Neural cell (in vitro differentiated cells): ENCODE measurements around the gene OVAAL. TPM values are rescaled to one million over a fixed set of nuclear protein-coding genes. Genes with fewer than 3 reads are reported as not detected.

Source experiments
- H2AFZ ChIP-seq: fragments of 200-600, 300-800 bp; sonication (generic), shearing (Covaris generic); 2 replicates; pipeline ENCODE4 v1.6.0; 2014; ENCODE audit warnings: low read depth, mild to moderate bottlenecking, antibody characterized with exemption, low read length, moderate library complexity
- H3F3A ChIP-seq: fragments of 200-600 bp; shearing (Covaris generic); 2 replicates; pipeline ENCODE4 v1.6.1; 2016; ENCODE audit warnings: mild to moderate bottlenecking, moderate library complexity, mixed read lengths, antibody characterized with exemption, low read length; ENCODE audit not compliant: insufficient read depth, poor library complexity, severe bottlenecking
- H3K27ac ChIP-seq: fragments of 200-600, 300-800 bp; sonication (generic), shearing (Covaris generic); 2 replicates; pipeline ENCODE4 v1.5.1; 2014; ENCODE audit warnings: mild to moderate bottlenecking, low read length, moderate library complexity
- H3K27me3 ChIP-seq: fragments of 300-800, 200-600 bp; sonication (generic), shearing (Covaris generic); 2 replicates; pipeline ENCODE4 v1.6.0; 2014; ENCODE audit warnings: mild to moderate bottlenecking, low read depth, low read length, moderate library complexity; ENCODE audit not compliant: insufficient read depth
- H3K36me3 ChIP-seq: fragments of 300-800, 200-600 bp; sonication (generic), shearing (Covaris generic); 2 replicates; pipeline ENCODE4 v1.5.1; 2014; ENCODE audit warnings: mild to moderate bottlenecking, antibody characterized with exemption, low read length, moderate library complexity; ENCODE audit not compliant: insufficient read depth
- H3K4me2 ChIP-seq: fragments of 300-800, 200-600 bp; sonication (generic), shearing (Covaris generic); 2 replicates; pipeline ENCODE4 v1.6.0; 2014; ENCODE audit warnings: mild to moderate bottlenecking, low read length
- H3K4me3 ChIP-seq: fragments of 300-800, 200-600 bp; sonication (generic), shearing (Covaris generic); 2 replicates; pipeline ENCODE4 v1.5.1; 2014; ENCODE audit warnings: mild to moderate bottlenecking, low read length, moderate library complexity
- H3K79me2 ChIP-seq: fragments of 200-600 bp; shearing (Covaris generic); replicated peaks from 2 replicates; pipeline ENCODE4 v1.6.0; 2014; ENCODE audit warnings: mild to moderate bottlenecking, low read length, moderate library complexity; ENCODE audit not compliant: insufficient read depth
- H3K9ac ChIP-seq: fragments of 300-800, 200-600 bp; sonication (generic), shearing (Covaris generic); 2 replicates; pipeline ENCODE4 v1.6.1; 2016; ENCODE audit warnings: mild to moderate bottlenecking, low read length, mixed read lengths
- H3K9me2 ChIP-seq: fragments of 200-600 bp; shearing (Covaris generic); 2 replicates; pipeline ENCODE4 v1.6.1; 2016; ENCODE audit warnings: mild to moderate bottlenecking, low read length, mixed read lengths; ENCODE audit not compliant: insufficient read depth
- H3K9me3 ChIP-seq: fragments of 200-600, 300-800 bp; sonication (generic), shearing (Covaris generic); 2 replicates; pipeline ENCODE4 v1.6.1; 2016; ENCODE audit warnings: mild to moderate bottlenecking, mixed run types, low read length, moderate library complexity, mixed read lengths
- H4K20me1 ChIP-seq: fragments of 200-600 bp; shearing (Covaris generic); 2 replicates; pipeline ENCODE4 v1.6.1; 2016; ENCODE audit warnings: mild to moderate bottlenecking, mixed run types; ENCODE audit not compliant: insufficient read depth
- EP300 ChIP-seq: fragments of 450-650 bp; conservative IDR thresholded peaks from 2 replicates; pipeline ENCODE4 v1.6.1; 2014; ENCODE audit warnings: antibody characterized with exemption, mild to moderate bottlenecking, moderate library complexity; ENCODE audit not compliant: poor library complexity, severe bottlenecking
- EZH2 ChIP-seq: fragments of 200-600, 300-800 bp; shearing (Covaris generic), sonication (generic); IDR thresholded peaks from 2 replicates; pipeline ENCODE4 v1.6.1; 2014; ENCODE audit warnings: antibody characterized with exemption, low read length, borderline replicate concordance, mild to moderate bottlenecking; ENCODE audit not compliant: insufficient read depth, poor library complexity, severe bottlenecking
- MXI1 ChIP-seq: fragments of 450-650 bp; conservative IDR thresholded peaks from 2 replicates; pipeline ENCODE4 v1.6.1; 2014; ENCODE audit warnings: antibody characterized with exemption, mild to moderate bottlenecking; ENCODE audit not compliant: poor library complexity, severe bottlenecking
- POLR2AphosphoS5 ChIP-seq: IDR thresholded peaks from 2 replicates; pipeline ENCODE4 v1.6.1; 2012
- RAD21 ChIP-seq: fragments of 450-650 bp; conservative IDR thresholded peaks from 2 replicates; pipeline ENCODE4 v1.6.1; 2014; ENCODE audit warnings: antibody characterized with exemption, mild to moderate bottlenecking, moderate library complexity
- SMC3 ChIP-seq: fragments of 450-650 bp; conservative IDR thresholded peaks from 2 replicates; pipeline ENCODE4 v1.6.1; 2014; ENCODE audit warnings: antibody characterized with exemption, mild to moderate bottlenecking, moderate library complexity; ENCODE audit not compliant: poor library complexity
- TAF1 ChIP-seq: IDR thresholded peaks from 2 replicates; pipeline ENCODE4 v1.6.1; 2012; ENCODE audit warnings: low read depth
- polyA plus RNA-seq: library from polyadenylated mRNA; depleted of rRNA; stranded (reverse); fragments of >200 nt; gene quantifications from 2 replicates; pipeline ENCODE4 v1.2.3, GENCODE V29; 2014
- TF ChIP-seq, protein P1 (sequence below): IDR thresholded peaks from 2 replicates; pipeline ENCODE4 v1.6.1; 2012; ENCODE audit warnings: borderline replicate concordance
- TF ChIP-seq, protein P2 (sequence below): fragments of 450-650 bp; IDR thresholded peaks from 2 replicates; pipeline ENCODE4 v1.5.1; 2014; ENCODE audit warnings: antibody characterized with exemption, mild to moderate bottlenecking, moderate library complexity; ENCODE audit not compliant: poor library complexity, severe bottlenecking

The OVAAL gene
- polyA plus RNA-seq, 1 donor from 2014 or later, result not detected

DNA sequence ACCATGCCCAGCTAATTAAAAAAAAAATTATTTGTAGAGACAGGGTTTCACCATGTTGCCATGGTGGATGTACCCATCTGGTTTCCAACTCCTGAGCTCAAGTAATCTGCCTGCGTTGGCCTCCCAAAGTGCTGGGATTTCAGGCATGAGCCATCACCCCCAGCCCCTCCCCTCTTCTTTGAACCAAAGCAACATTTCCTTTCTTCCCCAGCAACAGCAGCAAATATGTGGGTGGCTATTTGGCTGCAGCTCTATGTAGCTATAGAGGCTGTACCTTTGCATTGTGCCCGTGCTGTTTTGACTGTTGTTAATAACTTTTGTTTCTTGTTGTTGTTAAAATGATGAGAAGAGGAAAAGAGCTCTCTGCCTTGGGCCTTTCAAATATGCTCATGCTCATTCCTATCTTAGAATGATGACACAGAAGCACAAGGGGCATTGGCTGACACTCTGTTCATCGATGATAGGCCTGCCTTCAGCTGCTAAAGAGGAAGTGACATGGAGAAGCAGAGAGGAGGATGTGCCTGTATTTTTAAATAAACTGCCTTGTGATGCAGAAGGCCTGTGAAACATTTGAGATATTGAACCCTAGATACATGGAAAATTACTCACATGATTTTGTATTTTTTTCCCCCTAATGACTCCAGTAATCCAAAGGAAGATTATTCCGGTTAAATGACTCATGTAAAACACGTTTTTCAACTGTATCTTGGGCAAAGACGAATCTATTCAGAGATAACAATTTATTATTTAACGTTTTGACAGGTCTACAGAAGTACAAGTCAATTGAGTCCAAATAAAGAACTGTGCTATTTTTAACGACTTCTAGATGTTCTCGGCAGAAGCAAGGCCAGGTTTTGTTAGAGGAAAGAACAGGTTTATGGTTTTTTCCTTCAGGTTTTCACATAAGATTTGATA, 52.5 kb downstream of the OVAAL start:
- H2AFZ ChIP-seq, result no peak overlapping the region
- peak overlapping the region; percentile 29 for H3K4me3 ChIP-seq
- no peaks in the 10 kb centered on the region for H3F3A ChIP-seq
- H3K79me2 ChIP-seq, result no peaks in the 10 kb centered on the region
- H3K36me3 ChIP-seq, result no peaks in the 10 kb centered on the region
- no peaks in the 10 kb centered on the region for H3K9me3 ChIP-seq
- H3K27ac ChIP-seq, result peak overlapping the region; percentile 79
- H3K27me3 ChIP-seq, result no peaks in the 10 kb centered on the region
- H3K9me2 ChIP-seq, result no peaks in the 10 kb centered on the region
- peak overlapping the region; percentile 37 for H3K4me2 ChIP-seq
- TF ChIP-seq EZH2 (no peak), EP300 (peak; percentile 69), POLR2AphosphoS5 (no peak), TAF1 (no peak), MXI1 (peak; percentile 17), SMC3 (no peak), RAD21 (no peak)
- TF ChIP-seq, protein P1, sequence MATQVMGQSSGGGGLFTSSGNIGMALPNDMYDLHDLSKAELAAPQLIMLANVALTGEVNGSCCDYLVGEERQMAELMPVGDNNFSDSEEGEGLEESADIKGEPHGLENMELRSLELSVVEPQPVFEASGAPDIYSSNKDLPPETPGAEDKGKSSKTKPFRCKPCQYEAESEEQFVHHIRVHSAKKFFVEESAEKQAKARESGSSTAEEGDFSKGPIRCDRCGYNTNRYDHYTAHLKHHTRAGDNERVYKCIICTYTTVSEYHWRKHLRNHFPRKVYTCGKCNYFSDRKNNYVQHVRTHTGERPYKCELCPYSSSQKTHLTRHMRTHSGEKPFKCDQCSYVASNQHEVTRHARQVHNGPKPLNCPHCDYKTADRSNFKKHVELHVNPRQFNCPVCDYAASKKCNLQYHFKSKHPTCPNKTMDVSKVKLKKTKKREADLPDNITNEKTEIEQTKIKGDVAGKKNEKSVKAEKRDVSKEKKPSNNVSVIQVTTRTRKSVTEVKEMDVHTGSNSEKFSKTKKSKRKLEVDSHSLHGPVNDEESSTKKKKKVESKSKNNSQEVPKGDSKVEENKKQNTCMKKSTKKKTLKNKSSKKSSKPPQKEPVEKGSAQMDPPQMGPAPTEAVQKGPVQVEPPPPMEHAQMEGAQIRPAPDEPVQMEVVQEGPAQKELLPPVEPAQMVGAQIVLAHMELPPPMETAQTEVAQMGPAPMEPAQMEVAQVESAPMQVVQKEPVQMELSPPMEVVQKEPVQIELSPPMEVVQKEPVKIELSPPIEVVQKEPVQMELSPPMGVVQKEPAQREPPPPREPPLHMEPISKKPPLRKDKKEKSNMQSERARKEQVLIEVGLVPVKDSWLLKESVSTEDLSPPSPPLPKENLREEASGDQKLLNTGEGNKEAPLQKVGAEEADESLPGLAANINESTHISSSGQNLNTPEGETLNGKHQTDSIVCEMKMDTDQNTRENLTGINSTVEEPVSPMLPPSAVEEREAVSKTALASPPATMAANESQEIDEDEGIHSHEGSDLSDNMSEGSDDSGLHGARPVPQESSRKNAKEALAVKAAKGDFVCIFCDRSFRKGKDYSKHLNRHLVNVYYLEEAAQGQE, result no peak
- TF ChIP-seq, protein P2, sequence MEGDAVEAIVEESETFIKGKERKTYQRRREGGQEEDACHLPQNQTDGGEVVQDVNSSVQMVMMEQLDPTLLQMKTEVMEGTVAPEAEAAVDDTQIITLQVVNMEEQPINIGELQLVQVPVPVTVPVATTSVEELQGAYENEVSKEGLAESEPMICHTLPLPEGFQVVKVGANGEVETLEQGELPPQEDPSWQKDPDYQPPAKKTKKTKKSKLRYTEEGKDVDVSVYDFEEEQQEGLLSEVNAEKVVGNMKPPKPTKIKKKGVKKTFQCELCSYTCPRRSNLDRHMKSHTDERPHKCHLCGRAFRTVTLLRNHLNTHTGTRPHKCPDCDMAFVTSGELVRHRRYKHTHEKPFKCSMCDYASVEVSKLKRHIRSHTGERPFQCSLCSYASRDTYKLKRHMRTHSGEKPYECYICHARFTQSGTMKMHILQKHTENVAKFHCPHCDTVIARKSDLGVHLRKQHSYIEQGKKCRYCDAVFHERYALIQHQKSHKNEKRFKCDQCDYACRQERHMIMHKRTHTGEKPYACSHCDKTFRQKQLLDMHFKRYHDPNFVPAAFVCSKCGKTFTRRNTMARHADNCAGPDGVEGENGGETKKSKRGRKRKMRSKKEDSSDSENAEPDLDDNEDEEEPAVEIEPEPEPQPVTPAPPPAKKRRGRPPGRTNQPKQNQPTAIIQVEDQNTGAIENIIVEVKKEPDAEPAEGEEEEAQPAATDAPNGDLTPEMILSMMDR, result no peak
- no peaks in the 10 kb centered on the region for H4K20me1 ChIP-seq
- H3K9ac ChIP-seq, result peak overlapping the region; percentile 35

DNA sequence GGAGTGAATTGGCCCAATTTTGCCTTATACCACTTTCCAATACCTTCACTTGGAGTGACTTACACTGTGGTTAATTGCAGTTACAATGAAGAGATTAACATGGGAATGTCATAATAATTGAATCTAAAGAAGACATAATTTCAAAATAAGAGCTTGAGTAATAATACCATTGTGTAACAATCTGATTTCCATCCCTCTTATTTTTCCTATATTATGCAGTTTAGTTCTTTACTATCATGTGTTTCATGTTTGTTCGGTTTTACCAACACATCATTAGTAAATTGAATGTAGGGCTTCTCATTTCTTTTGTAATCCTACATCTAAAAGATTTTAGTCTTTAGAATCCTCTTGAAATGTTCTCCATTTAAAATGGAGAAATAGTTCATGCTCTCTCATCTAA, 53.9 kb downstream of the OVAAL start:
- no peaks in the 10 kb centered on the region for H3K9me3 ChIP-seq
- no peaks in the 10 kb centered on the region for H4K20me1 ChIP-seq
- H3K79me2 ChIP-seq, result no peaks in the 10 kb centered on the region
- H3K4me2 ChIP-seq, result peak overlapping the region; percentile 37
- no peak overlapping the region for H3K27ac ChIP-seq
- TF ChIP-seq EZH2, result no peak
- TF ChIP-seq, protein P1, result no peak
- TF ChIP-seq, protein P2, result no peak
- TF ChIP-seq EP300, result no peak
- TF ChIP-seq POLR2AphosphoS5, result no peak
- TF ChIP-seq TAF1, result no peak
- no peak for TF ChIP-seq SMC3
- no peak for TF ChIP-seq RAD21
- no peak for TF ChIP-seq MXI1
- H3K9me2 ChIP-seq, result no peaks in the 10 kb centered on the region
- H3K36me3 ChIP-seq, result no peaks in the 10 kb centered on the region
- no peaks in the 10 kb centered on the region for H3F3A ChIP-seq
- H3K4me3 ChIP-seq, result no peak overlapping the region
- H3K9ac ChIP-seq, result no peak overlapping the region
- no peaks in the 10 kb centered on the region for H3K27me3 ChIP-seq
- no peak overlapping the region for H2AFZ ChIP-seq
